HUES64 (cell line): ENCODE results near the gene MSANTD1.

Experiments used
- H3K27ac ChIP-seq: 2 replicates; pipeline ENCODE4 v1.7.0; 2013; ENCODE audit warnings: low read depth, low read length, inconsistent platforms
- H3K27me3 ChIP-seq: 2 replicates; pipeline ENCODE4 v1.6.1; 2013; ENCODE audit warnings: mild to moderate bottlenecking, low read length; ENCODE audit not compliant: insufficient read depth
- H3K36me3 ChIP-seq: 2 replicates; pipeline ENCODE4 v1.6.1; 2013; ENCODE audit warnings: mild to moderate bottlenecking, low read length; ENCODE audit not compliant: insufficient read depth
- H3K4me1 ChIP-seq: 2 replicates; pipeline ENCODE4 v1.6.1; 2013; ENCODE audit warnings: mild to moderate bottlenecking, low read length, moderate library complexity; ENCODE audit not compliant: insufficient read depth
- H3K4me3 ChIP-seq: 2 replicates; pipeline ENCODE4 v1.5.1; 2013; ENCODE audit warnings: mild to moderate bottlenecking, low read length, moderate library complexity
- H3K9ac ChIP-seq: 2 replicates; pipeline ENCODE4 v1.6.1; 2013; ENCODE audit warnings: mild to moderate bottlenecking, low read depth, low read length
- H3K9me3 ChIP-seq: 2 replicates; pipeline ENCODE4 v1.6.1; 2013; ENCODE audit warnings: low read depth, low read length; ENCODE audit not compliant: insufficient read depth
- WGBS: fragments of 150-250, 120-280 bp; methylation state at CpG from one replicate; pipeline ENCODE4 v1.1.7; 2013; ENCODE audit warnings: missing lambda C conversion rate; 5-methylcytosine and 5-hydroxymethylcytosine counted together

The MSANTD1 gene

GRCh38 chr4:3235581-3235980, 13.4 kb upstream of the MSANTD1 start:
- no peaks in the 10 kb centered on the region for H3K9me3 ChIP-seq
- H3K27me3 ChIP-seq = peaks cover 7% of the 10 kb centered on the region; the same call in 1 of the 2 replicates
- peaks cover 6% of the 10 kb centered on the region; the same call in 1 of the 2 replicates for H3K4me1 ChIP-seq
- WGBS = 95% methylated on average over 11 of the region's 11 CpGs
- H3K4me3 ChIP-seq = no peak overlapping the region
- no peak overlapping the region for H3K27ac ChIP-seq
- peaks cover 82% of the 10 kb centered on the region for H3K36me3 ChIP-seq
- no peak overlapping the region for H3K9ac ChIP-seq

- WGBS = 93% methylated on average over 9 of the region's 9 CpGs
- Histone ChIP-seq H3K36me3 (peaks cover 82% of the 10 kb centered on the region), H3K9ac (no peak overlapping the region), H3K4me1 (peaks cover 6% of the 10 kb centered on the region; the same call in 1 of the 2 replicates), H3K27ac (no peak overlapping the region), H3K27me3 (peaks cover 7% of the 10 kb centered on the region; the same call in 1 of the 2 replicates), H3K4me3 (no peak overlapping the region), H3K9me3 (no peaks in the 10 kb centered on the region)
Observed at GRCh38 chr4:3236326-3236878, 12.6 kb upstream of the MSANTD1 start.

- Histone ChIP-seq H3K36me3 (peaks cover 78% of the 10 kb centered on the region), H3K9me3 (no peaks in the 10 kb centered on the region), H3K9ac (no peak overlapping the region), H3K4me3 (no peak overlapping the region), H3K27ac (no peak overlapping the region), H3K27me3 (peaks cover 7% of the 10 kb centered on the region; the same call in 1 of the 2 replicates), H3K4me1 (peaks cover 6% of the 10 kb centered on the region; the same call in 1 of the 2 replicates)
- WGBS = 84% methylated on average over 19 of the region's 19 CpGs
Observed at GRCh38 chr4:3237266-3237665, 11.7 kb upstream of the MSANTD1 start.

GRCh38 chr4:3237712-3238560, 11.0 kb upstream of the MSANTD1 start:
- H3K4me1 ChIP-seq = peaks cover 6% of the 10 kb centered on the region; the same call in 1 of the 2 replicates
- peak overlapping the region; percentile 60; the same call in 1 of the 2 replicates for H3K27ac ChIP-seq
- no peak overlapping the region for H3K9ac ChIP-seq
- WGBS = 58% methylated on average over 26 of the region's 26 CpGs
- H3K27me3 ChIP-seq = peaks cover 7% of the 10 kb centered on the region; the same call in 1 of the 2 replicates
- peaks cover 71% of the 10 kb centered on the region for H3K36me3 ChIP-seq
- no peak overlapping the region for H3K4me3 ChIP-seq
- H3K9me3 ChIP-seq = no peaks in the 10 kb centered on the region

GRCh38 chr4:3238721-3239120, 10.2 kb upstream of the MSANTD1 start:
- Histone ChIP-seq H3K4me1 (peaks cover 6% of the 10 kb centered on the region; the same call in 1 of the 2 replicates), H3K4me3 (no peak overlapping the region), H3K27ac (no peak overlapping the region), H3K27me3 (peaks cover 7% of the 10 kb centered on the region; the same call in 1 of the 2 replicates), H3K9me3 (no peaks in the 10 kb centered on the region), H3K9ac (no peak overlapping the region), H3K36me3 (peaks cover 63% of the 10 kb centered on the region)
- WGBS = 89% methylated on average over 18 of the region's 18 CpGs

- H3K27me3 ChIP-seq = peaks cover 7% of the 10 kb centered on the region; the same call in 1 of the 2 replicates
- 96% methylated on average over 11 of the region's 11 CpGs for WGBS
- H3K9ac ChIP-seq = no peak overlapping the region
- peaks cover 58% of the 10 kb centered on the region for H3K36me3 ChIP-seq
- peaks cover 6% of the 10 kb centered on the region; the same call in 1 of the 2 replicates for H3K4me1 ChIP-seq
- no peaks in the 10 kb centered on the region for H3K9me3 ChIP-seq
- H3K4me3 ChIP-seq = no peak overlapping the region
- no peak overlapping the region for H3K27ac ChIP-seq
Observed at GRCh38 chr4:3239303-3239702, 9.7 kb upstream of the MSANTD1 start.

- Histone ChIP-seq H3K9me3 (no peaks in the 10 kb centered on the region), H3K4me1 (peaks cover 6% of the 10 kb centered on the region; the same call in 1 of the 2 replicates), H3K4me3 (no peak overlapping the region), H3K27ac (no peak overlapping the region), H3K27me3 (peaks cover 7% of the 10 kb centered on the region; the same call in 1 of the 2 replicates), H3K36me3 (peaks cover 50% of the 10 kb centered on the region), H3K9ac (no peak overlapping the region)
- 92% methylated on average over 29 of the region's 29 CpGs for WGBS
Observed at GRCh38 chr4:3239998-3240920, 8.7 kb upstream of the MSANTD1 start.

- H3K4me1 ChIP-seq = peaks cover 6% of the 10 kb centered on the region; the same call in 1 of the 2 replicates
- peaks cover 7% of the 10 kb centered on the region; the same call in 1 of the 2 replicates for H3K27me3 ChIP-seq
- no peaks in the 10 kb centered on the region for H3K9me3 ChIP-seq
- WGBS = 90% methylated on average over 13 of the region's 13 CpGs
- peaks cover 42% of the 10 kb centered on the region for H3K36me3 ChIP-seq
- no peak overlapping the region for H3K27ac ChIP-seq
- no peak overlapping the region for H3K4me3 ChIP-seq
- H3K9ac ChIP-seq = no peak overlapping the region
Observed at GRCh38 chr4:3240936-3241522, 7.9 kb upstream of the MSANTD1 start.

- Histone ChIP-seq H3K9me3 (no peaks in the 10 kb centered on the region), H3K4me3 (no peak overlapping the region), H3K27me3 (no peaks in the 10 kb centered on the region; the same call in 1 of the 2 replicates), H3K27ac (no peak overlapping the region), H3K9ac (no peak overlapping the region), H3K4me1 (peaks cover 6% of the 10 kb centered on the region; the same call in 1 of the 2 replicates), H3K36me3 (peaks cover 39% of the 10 kb centered on the region)
- WGBS = 93% methylated on average over 17 of the region's 17 CpGs
Observed at GRCh38 chr4:3241898-3242524, 6.9 kb upstream of the MSANTD1 start.
